Measurements from ENCODE around the gene CYB5B.

DNA sequence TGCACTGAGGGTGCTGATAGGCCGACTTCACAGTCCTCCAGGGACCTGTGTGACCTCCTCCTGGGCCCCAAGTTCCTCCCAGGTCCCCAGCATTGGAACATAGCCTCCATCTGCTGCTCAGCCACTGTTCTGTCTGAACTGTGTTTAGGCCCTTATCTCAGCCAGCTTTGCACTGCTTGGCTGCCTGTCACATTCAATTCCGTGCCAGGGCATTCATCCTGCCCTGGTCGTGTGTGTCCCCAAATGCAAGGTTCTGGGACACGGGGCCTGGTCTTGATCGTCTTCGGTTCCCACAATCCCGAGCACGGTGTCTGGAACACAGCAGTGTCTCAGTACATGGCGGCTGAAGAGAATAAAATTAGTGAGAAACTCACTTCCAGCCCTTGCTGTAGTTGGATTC, 71.4 kb downstream of the CYB5B start:
- TF ChIP-seq, protein P1, sequence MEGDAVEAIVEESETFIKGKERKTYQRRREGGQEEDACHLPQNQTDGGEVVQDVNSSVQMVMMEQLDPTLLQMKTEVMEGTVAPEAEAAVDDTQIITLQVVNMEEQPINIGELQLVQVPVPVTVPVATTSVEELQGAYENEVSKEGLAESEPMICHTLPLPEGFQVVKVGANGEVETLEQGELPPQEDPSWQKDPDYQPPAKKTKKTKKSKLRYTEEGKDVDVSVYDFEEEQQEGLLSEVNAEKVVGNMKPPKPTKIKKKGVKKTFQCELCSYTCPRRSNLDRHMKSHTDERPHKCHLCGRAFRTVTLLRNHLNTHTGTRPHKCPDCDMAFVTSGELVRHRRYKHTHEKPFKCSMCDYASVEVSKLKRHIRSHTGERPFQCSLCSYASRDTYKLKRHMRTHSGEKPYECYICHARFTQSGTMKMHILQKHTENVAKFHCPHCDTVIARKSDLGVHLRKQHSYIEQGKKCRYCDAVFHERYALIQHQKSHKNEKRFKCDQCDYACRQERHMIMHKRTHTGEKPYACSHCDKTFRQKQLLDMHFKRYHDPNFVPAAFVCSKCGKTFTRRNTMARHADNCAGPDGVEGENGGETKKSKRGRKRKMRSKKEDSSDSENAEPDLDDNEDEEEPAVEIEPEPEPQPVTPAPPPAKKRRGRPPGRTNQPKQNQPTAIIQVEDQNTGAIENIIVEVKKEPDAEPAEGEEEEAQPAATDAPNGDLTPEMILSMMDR (IDR thresholded peaks at IDR 0.05; ENCODE audit: low read depth, low read length), result no peak
- TF ChIP-seq EZH2phosphoT487 (IDR thresholded peaks at IDR 0.05; ENCODE audit: low read depth), result no peak
